ENCODE measurements around the gene HTATIP2. TPM values are rescaled to one million over a fixed set of nuclear protein-coding genes. Genes with fewer than 3 reads are reported as not detected.

Gene HTATIP2
- total RNA-seq, 6 experiments from 2014 or later = 63.0 to 152 (median 83.3) TPM

DNA sequence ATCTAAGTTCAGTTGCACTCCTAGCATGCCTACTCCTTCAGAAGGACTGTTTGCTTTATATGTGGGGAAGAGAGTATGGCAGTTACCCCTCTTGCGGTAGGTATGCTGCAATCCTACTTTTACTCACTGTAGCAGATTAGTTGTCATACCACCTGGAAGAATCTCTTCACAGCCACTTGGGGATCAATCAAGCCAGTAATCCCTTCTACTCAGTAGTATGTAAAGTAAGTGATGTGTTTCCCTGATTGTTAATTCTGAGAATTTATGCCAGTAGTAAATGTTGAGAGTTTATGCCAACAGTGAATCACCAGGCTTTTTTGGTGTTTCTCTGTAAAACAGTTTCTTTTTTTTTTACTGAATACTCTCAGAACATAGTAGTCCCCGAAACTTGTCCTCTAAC lies 58.4 kb downstream of the HTATIP2 start:
- Histone ChIP-seq H3K4me3 (no peak overlapping the region), H3K36me3 (peaks cover 0 to under 1% (median 0%) of the 10 kb centered on the region in 4 donors), H3K4me1 (no peaks in the 10 kb centered on the region), H3K27ac (no peak overlapping the region), H3K27me3 (no peaks in the 10 kb centered on the region), H3K9me3 (no peaks in the 10 kb centered on the region)
- no peak for DNase-seq
- no peak for ATAC-seq
- intact Hi-C loops (cut with DNase I) = no loop called here
- no peak for TF ChIP-seq POLR2A (IDR thresholded peaks at IDR 0.05)
- TF ChIP-seq, protein P1, sequence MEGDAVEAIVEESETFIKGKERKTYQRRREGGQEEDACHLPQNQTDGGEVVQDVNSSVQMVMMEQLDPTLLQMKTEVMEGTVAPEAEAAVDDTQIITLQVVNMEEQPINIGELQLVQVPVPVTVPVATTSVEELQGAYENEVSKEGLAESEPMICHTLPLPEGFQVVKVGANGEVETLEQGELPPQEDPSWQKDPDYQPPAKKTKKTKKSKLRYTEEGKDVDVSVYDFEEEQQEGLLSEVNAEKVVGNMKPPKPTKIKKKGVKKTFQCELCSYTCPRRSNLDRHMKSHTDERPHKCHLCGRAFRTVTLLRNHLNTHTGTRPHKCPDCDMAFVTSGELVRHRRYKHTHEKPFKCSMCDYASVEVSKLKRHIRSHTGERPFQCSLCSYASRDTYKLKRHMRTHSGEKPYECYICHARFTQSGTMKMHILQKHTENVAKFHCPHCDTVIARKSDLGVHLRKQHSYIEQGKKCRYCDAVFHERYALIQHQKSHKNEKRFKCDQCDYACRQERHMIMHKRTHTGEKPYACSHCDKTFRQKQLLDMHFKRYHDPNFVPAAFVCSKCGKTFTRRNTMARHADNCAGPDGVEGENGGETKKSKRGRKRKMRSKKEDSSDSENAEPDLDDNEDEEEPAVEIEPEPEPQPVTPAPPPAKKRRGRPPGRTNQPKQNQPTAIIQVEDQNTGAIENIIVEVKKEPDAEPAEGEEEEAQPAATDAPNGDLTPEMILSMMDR (IDR thresholded peaks at IDR 0.05) = no peak
- 100% methylated on average over 2 of the region's 2 CpGs for WGBS (ENCODE audit: insufficient coverage, low coverage, low lambda C conversion rate, missing lambda C conversion rate)

DNA sequence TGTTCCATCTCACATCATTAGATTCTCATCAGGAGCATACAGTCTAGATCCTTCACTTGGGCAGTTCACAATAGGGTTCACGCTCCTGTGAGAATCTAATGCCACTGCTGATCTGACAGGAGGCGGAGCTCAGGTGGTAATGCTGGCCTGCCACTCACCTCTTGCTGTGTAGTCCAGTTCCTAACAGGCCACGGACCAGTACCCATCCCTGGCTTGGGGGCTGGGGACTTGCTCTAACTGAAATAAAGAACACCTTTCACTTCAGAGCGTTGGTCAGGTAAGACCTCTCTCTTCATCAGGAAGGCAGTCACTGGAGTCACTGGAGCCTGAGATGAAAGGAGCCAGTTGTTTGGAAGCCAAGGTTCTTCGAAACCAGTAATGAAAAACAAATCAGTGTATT lies 65.7 kb downstream of the HTATIP2 start:
- WGBS (ENCODE audit: insufficient coverage, low coverage, low lambda C conversion rate, missing lambda C conversion rate) = 83% methylated on average over 1 of the region's 5 CpGs
- no peak for ATAC-seq
- H3K27me3 ChIP-seq = no peaks in the 10 kb centered on the region
- TF ChIP-seq POLR2A (IDR thresholded peaks at IDR 0.05) = no peak
- TF ChIP-seq, protein P1 (IDR thresholded peaks at IDR 0.05) = no peak
- H3K27ac ChIP-seq = no peak overlapping the region
- intact Hi-C loops (cut with DNase I) = no loop called here
- no peak overlapping the region for H3K4me3 ChIP-seq
- no peak for DNase-seq
- no peaks in the 10 kb centered on the region for H3K36me3 ChIP-seq
- no peaks in the 10 kb centered on the region for H3K9me3 ChIP-seq
- H3K4me1 ChIP-seq = no peaks in the 10 kb centered on the region

Other genes with a start within 250 kb of the HTATIP2 start
- not detected for gene DBX1, start 203.2 kb upstream of the HTATIP2 start, total RNA-seq
- gene PRMT3, start 24.0 kb downstream of the HTATIP2 start, total RNA-seq = 10 to 100 TPM in 2 of 6 experiments, 1 to 10 TPM in 4; 3.4 to 11.8 (median 4.6) TPM
- not detected for gene SLC6A5, start 235.9 kb downstream of the HTATIP2 start, total RNA-seq

All from right lobe of liver (tissue), 6 donors.